GM21390 (cell line): ENCODE results near the gene RBM33.
"Not testable (repeated sequence)": the region's sequence is repeated elsewhere in the genome, so short reads cannot be mapped to it uniquely, and the experiment has no call there.

Experiments
- ATAC-seq: cut with Tn5 transposase; IDR thresholded peaks from one replicate; pipeline ENCODE4 v1.9.1; 2021; ENCODE audit not compliant: unreplicated experiment

Gene RBM33

GRCh38 chr7:155688237-155688636 is 43.8 kb downstream of the RBM33 start:
- ATAC-seq, result not testable (repeated sequence)

GRCh38 chr7:155690655-155691054 is 46.2 kb downstream of the RBM33 start:
- ATAC-seq, result not testable (repeated sequence)

GRCh38 chr7:155692317-155692716 is 47.9 kb downstream of the RBM33 start:
- no peak for ATAC-seq

GRCh38 chr7:155693826-155694225 is 49.4 kb downstream of the RBM33 start:
- no peak for ATAC-seq

DNA sequence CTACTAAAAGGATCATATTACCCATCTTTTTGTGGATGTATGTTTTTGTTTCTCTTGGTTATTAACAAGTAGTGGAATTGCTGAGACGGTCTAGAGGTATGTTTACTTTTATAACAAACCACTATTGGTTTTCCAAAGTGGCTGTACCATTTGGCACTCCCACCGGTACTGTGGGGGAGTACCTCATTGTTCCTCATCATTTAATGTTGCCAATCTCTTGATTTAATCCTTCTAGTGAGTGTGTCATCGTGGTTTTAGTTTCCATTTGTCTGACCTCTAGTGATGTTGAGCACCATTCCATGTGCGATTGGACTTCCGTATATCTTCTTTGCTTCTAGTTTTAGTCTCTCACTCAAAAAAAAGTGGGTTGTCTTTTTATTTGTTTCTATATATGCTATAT is 50.4 kb downstream of the RBM33 start:
- no peak for ATAC-seq

- ATAC-seq, result no peak
These were observed 52.3 kb downstream of the RBM33 start for GRCh38 chr7:155696747-155697146.

GRCh38 chr7:155698633-155699032 is 54.2 kb downstream of the RBM33 start:
- no peak for ATAC-seq

GRCh38 chr7:155699180-155699579 is 54.7 kb downstream of the RBM33 start:
- ATAC-seq, result no peak

GRCh38 chr7:155700847-155701246 is 56.4 kb downstream of the RBM33 start:
- no peak for ATAC-seq

DNA sequence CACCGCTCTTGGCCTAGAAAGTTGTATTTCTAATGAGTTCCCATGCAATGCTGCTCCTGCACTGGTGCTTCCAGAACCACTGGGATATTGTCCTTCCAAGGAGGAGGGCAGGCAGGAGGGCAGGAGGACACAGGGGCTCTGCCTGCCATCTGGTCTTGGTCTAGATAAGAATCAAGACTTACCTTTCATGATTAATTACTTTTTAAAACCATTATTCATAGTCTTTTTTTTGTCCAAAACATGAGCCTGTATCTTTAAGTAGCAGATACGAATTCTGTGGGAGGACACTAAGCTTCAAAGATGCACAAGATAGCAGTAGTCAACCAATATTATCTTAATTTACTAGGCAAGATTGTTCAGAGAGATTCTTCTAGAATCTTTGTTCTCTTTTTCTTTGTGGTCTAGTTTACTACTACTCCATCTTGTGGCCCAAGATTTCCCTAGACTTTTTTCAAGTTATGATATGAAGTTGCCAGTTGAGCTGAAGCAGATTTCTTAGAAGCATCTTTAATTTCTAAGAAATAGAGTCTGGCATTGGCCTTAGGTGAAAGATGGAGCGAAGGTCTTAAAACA is 57.6 kb downstream of the RBM33 start:
- ATAC-seq, result no peak

DNA sequence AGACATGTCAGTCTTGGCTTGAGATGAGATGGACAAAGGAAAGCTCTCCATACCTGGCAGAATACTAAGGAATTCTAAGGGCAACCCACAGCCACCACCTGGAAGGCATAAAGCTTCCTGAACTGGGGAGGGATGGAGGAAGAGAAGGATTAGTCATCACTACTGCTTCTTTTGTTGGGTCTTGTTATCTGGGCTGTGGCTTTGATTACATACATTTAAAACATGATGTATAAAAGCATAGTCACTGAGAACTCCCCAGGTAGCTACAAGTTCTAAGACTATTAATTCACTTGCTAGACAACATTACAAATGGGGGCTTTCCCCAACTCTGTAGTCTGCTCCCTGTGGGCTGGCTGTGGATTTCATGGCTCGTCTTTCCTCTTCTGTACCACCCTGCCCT is 58.2 kb downstream of the RBM33 start:
- no peak for ATAC-seq

GRCh38 chr7:155705623-155706360 is 61.3 kb downstream of the RBM33 start:
- no peak for ATAC-seq

DNA sequence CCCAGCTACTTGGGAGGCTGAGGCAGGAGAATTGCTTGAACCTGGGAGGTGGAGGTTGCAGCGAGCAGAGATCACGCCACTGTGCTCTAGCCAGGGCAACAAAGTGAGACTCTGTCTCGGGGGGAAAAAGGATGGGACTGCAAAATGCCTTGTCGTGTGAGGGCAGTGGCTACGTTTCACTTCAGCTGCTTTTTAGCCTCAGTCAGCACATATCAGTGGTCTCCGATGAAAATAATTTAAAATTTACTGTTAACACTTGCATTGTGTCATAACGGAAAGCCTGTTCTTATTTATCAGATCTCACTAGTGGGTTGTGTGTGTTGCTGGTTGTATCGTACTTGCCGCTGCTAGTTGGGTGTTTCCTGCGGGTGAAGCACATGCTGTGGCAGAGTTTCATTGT is 61.9 kb downstream of the RBM33 start:
- ATAC-seq, result no peak

GRCh38 chr7:155709453-155709852 is 65.0 kb downstream of the RBM33 start:
- ATAC-seq, result no peak

GRCh38 chr7:155710031-155710430 is 65.6 kb downstream of the RBM33 start:
- ATAC-seq, result no peak

GRCh38 chr7:155710530-155710929 is 66.1 kb downstream of the RBM33 start:
- peak; percentile 71 for ATAC-seq

GRCh38 chr7:155711081-155711480 is 66.6 kb downstream of the RBM33 start:
- ATAC-seq, result no peak

DNA sequence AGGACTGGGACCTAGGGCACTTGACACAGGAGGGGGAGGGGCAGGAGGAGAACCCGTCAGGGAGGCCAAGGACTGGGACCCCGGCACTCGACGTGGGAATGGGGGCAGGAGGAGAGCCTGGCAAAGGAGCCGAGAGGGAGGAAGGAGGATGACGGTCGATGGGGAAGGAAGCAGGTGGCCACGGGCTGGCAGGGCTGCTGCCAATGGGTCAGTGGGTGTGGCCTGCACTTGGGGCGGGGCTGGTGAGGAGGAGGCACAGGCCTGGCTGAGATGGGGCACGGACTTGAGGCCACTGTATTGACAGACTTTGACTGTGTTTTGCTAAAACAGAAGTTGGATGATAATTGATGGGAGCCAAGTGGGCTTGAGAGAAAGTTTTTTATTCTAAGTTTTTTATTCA is 68.9 kb downstream of the RBM33 start:
- no peak for ATAC-seq

GRCh38 chr7:155714702-155715101 is 70.2 kb downstream of the RBM33 start:
- ATAC-seq, result no peak

DNA sequence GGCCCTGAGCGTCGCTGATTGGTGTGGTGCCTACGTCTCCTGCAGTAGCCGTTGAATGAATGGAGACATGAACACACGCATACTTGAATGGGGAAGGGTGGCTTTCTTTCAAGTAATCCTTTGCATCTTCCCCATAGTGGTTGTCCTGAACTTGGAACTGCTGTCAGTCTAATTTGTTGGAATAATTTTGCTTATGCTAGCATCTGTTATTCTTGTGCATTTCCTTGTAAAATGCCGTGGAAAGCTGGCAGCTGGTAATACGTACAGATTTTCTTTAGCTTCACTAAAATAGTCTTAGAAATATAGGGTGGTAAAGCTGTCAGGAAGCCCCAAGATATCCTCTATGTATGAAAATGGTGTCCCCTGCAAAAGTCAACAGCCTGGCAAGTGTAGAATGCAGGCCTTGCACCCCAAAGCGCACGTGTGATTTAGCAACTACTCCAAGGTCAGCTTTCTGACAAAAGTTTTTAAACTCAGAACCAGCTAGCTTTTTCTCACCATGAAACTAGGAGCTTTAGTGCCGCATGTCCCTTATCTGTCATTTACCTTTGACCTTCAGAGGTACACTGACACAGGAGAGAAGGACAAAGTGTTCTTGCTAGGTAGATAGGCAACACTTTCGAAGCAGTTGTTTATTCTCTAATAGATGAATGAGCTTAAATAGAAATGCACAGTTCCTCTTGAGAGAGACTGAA is 70.8 kb downstream of the RBM33 start:
- ATAC-seq, result no peak

GRCh38 chr7:155717010-155717744 is 72.7 kb downstream of the RBM33 start:
- ATAC-seq, result no peak

DNA sequence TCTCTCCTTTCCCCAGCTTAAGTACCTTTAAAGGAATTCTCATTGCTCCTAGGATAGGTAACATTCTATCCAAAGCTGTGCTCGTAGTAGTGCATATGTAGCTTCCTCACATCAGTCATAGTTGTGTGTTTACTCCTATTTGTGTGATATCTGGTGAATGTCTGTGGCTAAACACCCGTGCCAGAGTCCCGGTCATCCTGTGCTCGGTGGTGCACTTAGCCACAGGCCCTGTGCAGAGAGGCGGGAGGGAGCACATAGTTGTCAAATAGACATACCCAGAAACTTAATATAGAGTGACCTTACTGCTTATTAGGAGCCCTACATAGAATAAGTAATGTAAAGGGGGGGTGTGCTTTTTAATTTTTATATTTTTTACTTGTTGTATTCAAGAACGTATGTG is 76.6 kb downstream of the RBM33 start:
- peak; percentile 35 for ATAC-seq
